Astrocyte of the cerebellum (primary cell): ENCODE data around the gene HIVEP1.

Experiments used
- DNase-seq: peaks from one replicate; pipeline ENCODE4 v3.0.0-alpha.2; 2011; ENCODE audit warnings: low read depth
- H3K4me3 ChIP-seq: 2 replicates; pipeline ENCODE4 v1.5.1; 2011; ENCODE audit warnings: mild to moderate bottlenecking, low read depth, low read length, moderate library complexity
- CTCF ChIP-seq: IDR thresholded peaks from 2 replicates; pipeline ENCODE4 v1.5.1; 2012; ENCODE audit warnings: low read length, low read depth, moderate library complexity, mild to moderate bottlenecking; ENCODE audit errors: missing control alignments
- in situ Hi-C: cut with HindIII; loops from 2 replicates; pipeline ENCODE4 v1.10.0; 2017; ENCODE audit warnings: low sequenced_read_pairs

The HIVEP1 gene

GRCh38 chr6:11975353-11975977 lies 36.6 kb upstream of the HIVEP1 start:
- in situ Hi-C loops = no loop called here
- TF ChIP-seq CTCF = no peak
- H3K4me3 ChIP-seq = no peak overlapping the region
- DNase-seq = no peak

DNA sequence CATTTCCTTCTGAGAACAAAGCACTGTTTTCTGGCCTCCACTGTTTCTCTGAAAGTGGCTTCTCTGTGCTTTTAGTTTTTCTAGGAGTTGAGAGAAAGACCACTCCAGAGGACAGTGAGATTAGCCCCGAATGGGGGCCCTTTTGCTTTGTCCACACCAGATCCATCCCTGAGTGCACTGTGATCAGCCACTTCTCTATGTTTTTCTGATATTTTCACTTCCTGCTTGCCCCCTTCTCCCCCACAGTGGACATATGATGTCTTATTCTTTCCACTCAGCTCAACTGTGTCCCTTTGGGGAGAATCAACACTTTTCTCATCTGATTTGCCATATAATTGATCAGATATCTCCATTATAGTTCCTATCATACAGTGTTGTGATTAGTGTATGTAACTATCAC lies 35.6 kb upstream of the HIVEP1 start:
- in situ Hi-C loops = no loop called here
- no peak overlapping the region for H3K4me3 ChIP-seq
- TF ChIP-seq CTCF = no peak

DNA sequence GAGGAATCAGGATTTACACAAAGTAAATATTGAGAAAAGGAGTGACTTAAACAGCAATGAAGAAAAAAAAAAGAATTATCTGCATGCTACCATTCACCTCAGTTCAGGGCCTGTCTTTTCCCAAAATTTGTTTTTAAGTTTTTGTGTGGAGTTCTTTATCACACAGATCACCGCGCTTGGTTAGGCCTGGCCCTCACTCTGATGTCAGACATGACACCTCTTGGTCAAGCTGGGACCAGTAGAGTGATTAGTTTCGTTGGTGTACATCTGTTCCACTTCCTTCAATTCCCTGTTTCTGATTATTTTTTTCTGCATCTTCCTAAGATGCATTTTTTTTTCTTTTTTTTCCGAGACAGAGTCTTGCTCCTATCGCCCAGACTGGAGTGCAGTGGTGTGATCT lies 34.9 kb upstream of the HIVEP1 start:
- TF ChIP-seq CTCF = no peak
- in situ Hi-C loops = no loop called here
- H3K4me3 ChIP-seq = no peak overlapping the region
- DNase-seq = no peak

More for the DNA sequence above, 35.6 kb upstream of the HIVEP1 start:
- DNase-seq = no peak

DNA sequence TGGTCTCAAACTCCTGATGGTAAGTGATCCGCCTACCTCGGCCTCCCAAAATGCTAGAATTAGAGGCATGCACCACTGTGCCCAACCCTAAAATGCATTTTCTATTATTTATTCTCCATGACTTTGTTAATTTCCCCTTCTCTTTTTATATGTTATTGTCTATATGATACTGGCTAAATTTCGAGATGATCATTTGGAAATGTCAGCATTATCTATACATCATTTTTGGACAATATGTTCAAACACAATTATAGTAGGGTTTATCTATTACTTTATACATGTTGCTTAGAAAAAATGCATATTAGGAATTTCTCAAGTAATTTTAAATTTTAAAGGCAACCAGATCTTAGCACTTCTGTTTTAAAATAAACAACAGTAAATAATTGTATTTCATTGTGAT lies 34.4 kb upstream of the HIVEP1 start:
- H3K4me3 ChIP-seq = no peak overlapping the region
- in situ Hi-C loops = no loop called here
- no peak for TF ChIP-seq CTCF
- no peak for DNase-seq

DNA sequence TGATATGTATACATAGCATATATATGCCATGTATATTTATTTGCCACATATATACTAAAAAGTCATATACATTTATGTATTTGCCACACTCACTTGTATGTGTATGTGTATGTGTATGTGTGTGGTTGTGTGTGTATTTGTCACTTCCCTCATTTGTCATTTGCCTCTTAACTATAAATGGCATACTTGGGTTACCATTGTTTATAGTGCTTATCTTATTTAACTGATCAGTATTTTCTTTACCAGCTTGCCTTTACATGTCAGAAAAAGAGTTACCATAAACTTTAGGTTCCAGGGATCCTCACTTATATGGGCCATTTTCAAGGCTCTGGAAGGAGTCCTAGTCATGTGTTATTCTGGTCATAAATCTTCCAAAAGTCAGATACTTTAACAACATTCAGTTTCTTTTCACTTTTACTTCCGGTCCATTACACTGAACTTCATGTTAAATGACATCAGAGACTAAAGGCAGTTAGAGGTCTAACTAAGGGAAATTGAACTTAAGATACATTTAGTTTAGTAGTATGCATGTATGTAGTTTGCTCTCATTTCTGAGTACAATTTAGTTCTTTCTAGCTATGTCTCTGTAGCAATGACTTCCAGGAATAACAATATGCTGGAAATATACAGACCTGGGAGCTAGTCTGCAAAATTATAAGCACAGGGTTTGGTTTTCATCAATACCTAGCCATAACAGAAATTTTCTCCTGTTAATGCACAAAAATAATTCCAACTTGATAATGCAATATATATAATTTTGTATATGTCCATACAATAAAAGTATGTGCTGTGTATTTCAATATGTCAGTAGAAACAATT lies 33.7 kb upstream of the HIVEP1 start:
- H3K4me3 ChIP-seq = no peak overlapping the region
- DNase-seq = no peak
- in situ Hi-C loops = no loop called here
- no peak for TF ChIP-seq CTCF

GRCh38 chr6:11979866-11980265 lies 32.2 kb upstream of the HIVEP1 start:
- DNase-seq = no peak
- no peak overlapping the region for H3K4me3 ChIP-seq
- in situ Hi-C loops = no loop called here
- no peak for TF ChIP-seq CTCF
